GM23248 (cell line): Measurements from ENCODE around the gene KCTD15.

ENCODE experiments used
- EZH2 ChIP-seq: fragments of 200-600 bp; sonication (generic); IDR thresholded peaks from 2 replicates; pipeline ENCODE4 v1.6.1; 2018; ENCODE audit warnings: antibody characterized with exemption, mild to moderate bottlenecking; ENCODE audit not compliant: insufficient read depth, poor library complexity, severe bottlenecking
- EZH2phosphoT487 ChIP-seq: fragments of 200-600 bp; sonication (generic); IDR thresholded peaks from 2 replicates; pipeline ENCODE4 v1.6.1; 2018; ENCODE audit warnings: antibody characterized with exemption, moderate library complexity, mild to moderate bottlenecking, low read depth; ENCODE audit not compliant: insufficient read depth

DNA sequence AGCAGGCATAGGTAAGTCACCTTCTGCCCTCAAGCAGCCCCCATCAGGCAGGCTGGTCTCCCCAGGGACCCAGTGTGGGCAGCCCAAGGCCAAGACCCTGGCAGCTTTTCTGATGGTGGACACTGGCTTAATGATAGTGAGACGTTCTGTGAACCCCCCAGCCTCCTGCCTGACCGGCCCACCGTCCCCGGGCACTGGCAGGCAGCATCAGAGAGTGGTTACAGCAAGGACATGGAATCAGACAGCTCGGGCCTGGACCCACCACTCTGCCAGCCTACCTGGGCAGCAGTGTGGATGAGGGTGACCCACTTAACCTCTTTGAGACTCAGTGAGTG, 45.3 kb upstream of the KCTD15 start:
- no peak for TF ChIP-seq EZH2
- no peak for TF ChIP-seq EZH2phosphoT487
